Neural cell (in vitro differentiated cells): Measurements from ENCODE around the gene PPP1R3D. TPM values are rescaled to one million over a fixed set of nuclear protein-coding genes. Genes with fewer than 3 reads are reported as not detected.

Source experiments
- H2AFZ ChIP-seq: fragments of 200-600, 300-800 bp; sonication (generic), shearing (Covaris generic); 2 replicates; pipeline ENCODE4 v1.6.0; 2014; ENCODE audit warnings: low read depth, mild to moderate bottlenecking, antibody characterized with exemption, low read length, moderate library complexity
- H3F3A ChIP-seq: fragments of 200-600 bp; shearing (Covaris generic); 2 replicates; pipeline ENCODE4 v1.6.1; 2016; ENCODE audit warnings: mild to moderate bottlenecking, moderate library complexity, mixed read lengths, antibody characterized with exemption, low read length; ENCODE audit not compliant: insufficient read depth, poor library complexity, severe bottlenecking
- H3K27ac ChIP-seq: fragments of 200-600, 300-800 bp; sonication (generic), shearing (Covaris generic); 2 replicates; pipeline ENCODE4 v1.5.1; 2014; ENCODE audit warnings: mild to moderate bottlenecking, low read length, moderate library complexity
- H3K27me3 ChIP-seq: fragments of 300-800, 200-600 bp; sonication (generic), shearing (Covaris generic); 2 replicates; pipeline ENCODE4 v1.6.0; 2014; ENCODE audit warnings: mild to moderate bottlenecking, low read depth, low read length, moderate library complexity; ENCODE audit not compliant: insufficient read depth
- H3K36me3 ChIP-seq: fragments of 300-800, 200-600 bp; sonication (generic), shearing (Covaris generic); 2 replicates; pipeline ENCODE4 v1.5.1; 2014; ENCODE audit warnings: mild to moderate bottlenecking, antibody characterized with exemption, low read length, moderate library complexity; ENCODE audit not compliant: insufficient read depth
- H3K4me2 ChIP-seq: fragments of 300-800, 200-600 bp; sonication (generic), shearing (Covaris generic); 2 replicates; pipeline ENCODE4 v1.6.0; 2014; ENCODE audit warnings: mild to moderate bottlenecking, low read length
- H3K4me3 ChIP-seq: fragments of 300-800, 200-600 bp; sonication (generic), shearing (Covaris generic); 2 replicates; pipeline ENCODE4 v1.5.1; 2014; ENCODE audit warnings: mild to moderate bottlenecking, low read length, moderate library complexity
- H3K79me2 ChIP-seq: fragments of 200-600 bp; shearing (Covaris generic); replicated peaks from 2 replicates; pipeline ENCODE4 v1.6.0; 2014; ENCODE audit warnings: mild to moderate bottlenecking, low read length, moderate library complexity; ENCODE audit not compliant: insufficient read depth
- H3K9ac ChIP-seq: fragments of 300-800, 200-600 bp; sonication (generic), shearing (Covaris generic); 2 replicates; pipeline ENCODE4 v1.6.1; 2016; ENCODE audit warnings: mild to moderate bottlenecking, low read length, mixed read lengths
- H3K9me2 ChIP-seq: fragments of 200-600 bp; shearing (Covaris generic); 2 replicates; pipeline ENCODE4 v1.6.1; 2016; ENCODE audit warnings: mild to moderate bottlenecking, low read length, mixed read lengths; ENCODE audit not compliant: insufficient read depth
- H3K9me3 ChIP-seq: fragments of 200-600, 300-800 bp; sonication (generic), shearing (Covaris generic); 2 replicates; pipeline ENCODE4 v1.6.1; 2016; ENCODE audit warnings: mild to moderate bottlenecking, mixed run types, low read length, moderate library complexity, mixed read lengths
- H4K20me1 ChIP-seq: fragments of 200-600 bp; shearing (Covaris generic); 2 replicates; pipeline ENCODE4 v1.6.1; 2016; ENCODE audit warnings: mild to moderate bottlenecking, mixed run types; ENCODE audit not compliant: insufficient read depth
- CTCF ChIP-seq: fragments of 450-650 bp; IDR thresholded peaks from 2 replicates; pipeline ENCODE4 v1.5.1; 2014; ENCODE audit warnings: antibody characterized with exemption, mild to moderate bottlenecking, moderate library complexity; ENCODE audit not compliant: poor library complexity, severe bottlenecking
- EP300 ChIP-seq: fragments of 450-650 bp; conservative IDR thresholded peaks from 2 replicates; pipeline ENCODE4 v1.6.1; 2014; ENCODE audit warnings: antibody characterized with exemption, mild to moderate bottlenecking, moderate library complexity; ENCODE audit not compliant: poor library complexity, severe bottlenecking
- EZH2 ChIP-seq: fragments of 200-600, 300-800 bp; shearing (Covaris generic), sonication (generic); IDR thresholded peaks from 2 replicates; pipeline ENCODE4 v1.6.1; 2014; ENCODE audit warnings: antibody characterized with exemption, low read length, borderline replicate concordance, mild to moderate bottlenecking; ENCODE audit not compliant: insufficient read depth, poor library complexity, severe bottlenecking
- MXI1 ChIP-seq: fragments of 450-650 bp; conservative IDR thresholded peaks from 2 replicates; pipeline ENCODE4 v1.6.1; 2014; ENCODE audit warnings: antibody characterized with exemption, mild to moderate bottlenecking; ENCODE audit not compliant: poor library complexity, severe bottlenecking
- POLR2AphosphoS5 ChIP-seq: IDR thresholded peaks from 2 replicates; pipeline ENCODE4 v1.6.1; 2012
- RAD21 ChIP-seq: fragments of 450-650 bp; conservative IDR thresholded peaks from 2 replicates; pipeline ENCODE4 v1.6.1; 2014; ENCODE audit warnings: antibody characterized with exemption, mild to moderate bottlenecking, moderate library complexity
- REST ChIP-seq: IDR thresholded peaks from 2 replicates; pipeline ENCODE4 v1.6.1; 2012; ENCODE audit warnings: borderline replicate concordance
- SMC3 ChIP-seq: fragments of 450-650 bp; conservative IDR thresholded peaks from 2 replicates; pipeline ENCODE4 v1.6.1; 2014; ENCODE audit warnings: antibody characterized with exemption, mild to moderate bottlenecking, moderate library complexity; ENCODE audit not compliant: poor library complexity
- TAF1 ChIP-seq: IDR thresholded peaks from 2 replicates; pipeline ENCODE4 v1.6.1; 2012; ENCODE audit warnings: low read depth
- polyA plus RNA-seq: library from polyadenylated mRNA; depleted of rRNA; stranded (reverse); fragments of >200 nt; gene quantifications from 2 replicates; pipeline ENCODE4 v1.2.3, GENCODE V29; 2014

Gene PPP1R3D
- polyA plus RNA-seq, 1 donor from 2014 or later: 1.6 TPM

- TF ChIP-seq REST: no peak
- TF ChIP-seq POLR2AphosphoS5: no peak
- no peak for TF ChIP-seq RAD21
- TF ChIP-seq MXI1: no peak
- no peak for TF ChIP-seq EP300
- no peak for TF ChIP-seq CTCF
- TF ChIP-seq SMC3: no peak
- TF ChIP-seq EZH2: no peak
- TF ChIP-seq TAF1: no peak
- H3K27ac ChIP-seq: no peak overlapping the region
- H3K9ac ChIP-seq: no peak overlapping the region
- no peaks in the 10 kb centered on the region for H4K20me1 ChIP-seq
- no peak overlapping the region for H3K4me3 ChIP-seq
- no peaks in the 10 kb centered on the region for H3F3A ChIP-seq
- no peaks in the 10 kb centered on the region for H3K79me2 ChIP-seq
- no peaks in the 10 kb centered on the region for H3K27me3 ChIP-seq
- H3K9me3 ChIP-seq: no peaks in the 10 kb centered on the region
- no peaks in the 10 kb centered on the region for H3K36me3 ChIP-seq
- no peak overlapping the region for H3K4me2 ChIP-seq
- no peaks in the 10 kb centered on the region for H3K9me2 ChIP-seq
- no peak overlapping the region for H2AFZ ChIP-seq
These were observed 26.3 kb upstream of the PPP1R3D start for GRCh38 chr20:59966428-59966827.

- H3K9ac ChIP-seq: no peak overlapping the region
- no peaks in the 10 kb centered on the region for H3K9me2 ChIP-seq
- no peak overlapping the region for H3K4me3 ChIP-seq
- no peaks in the 10 kb centered on the region for H3F3A ChIP-seq
- no peaks in the 10 kb centered on the region for H3K9me3 ChIP-seq
- no peaks in the 10 kb centered on the region for H3K36me3 ChIP-seq
- TF ChIP-seq EZH2 (no peak), SMC3 (no peak), RAD21 (no peak), CTCF (no peak), EP300 (no peak), TAF1 (no peak), REST (no peak)
- no peaks in the 10 kb centered on the region for H3K27me3 ChIP-seq
- no peak overlapping the region for H3K4me2 ChIP-seq
- no peaks in the 10 kb centered on the region for H4K20me1 ChIP-seq
- H3K27ac ChIP-seq: no peak overlapping the region
- H3K79me2 ChIP-seq: no peaks in the 10 kb centered on the region
- no peak overlapping the region for H2AFZ ChIP-seq
These were observed 22.1 kb upstream of the PPP1R3D start for GRCh38 chr20:59962155-59962554.
